ENCODE measurements around the gene TPSB2.
A peak's percentile ranks its signal among the peaks of the same experiment; 100 is the strongest.
"Not testable (repeated sequence)": the region's sequence is repeated elsewhere in the genome, so short reads cannot be mapped to it uniquely, and the experiment has no call there.

Gene TPSB2

GRCh38 chr16:1261131-1261892, 31.3 kb upstream of the TPSB2 start:
- no peak for DNase-seq

GRCh38 chr16:1260101-1260680, 30.2 kb upstream of the TPSB2 start:
- no peak for DNase-seq

- no peak for DNase-seq
Measured at GRCh38 chr16:1259760-1260068, 29.7 kb upstream of the TPSB2 start.

GRCh38 chr16:1258906-1259759, 29.1 kb upstream of the TPSB2 start:
- DNase-seq = no peak

GRCh38 chr16:1258225-1258600, 28.2 kb upstream of the TPSB2 start:
- DNase-seq = no peak

GRCh38 chr16:1257561-1258224, 27.7 kb upstream of the TPSB2 start:
- no peak for DNase-seq

GRCh38 chr16:1256874-1257322, 26.9 kb upstream of the TPSB2 start:
- no peak for DNase-seq

- DNase-seq = not testable (repeated sequence)
Measured at GRCh38 chr16:1256296-1256873, 26.4 kb upstream of the TPSB2 start.

- not testable (repeated sequence) for DNase-seq
Measured at GRCh38 chr16:1255276-1256122, 25.5 kb upstream of the TPSB2 start, which contains the start of gene TPSD1. TSS of gene TPSD1 (plus strand) at chr16:1256069. CDS start at chr16:1256281, 212 bp downstream.

- not testable (repeated sequence) for DNase-seq
Measured at GRCh38 chr16:1254821-1255220, 24.8 kb upstream of the TPSB2 start.

- DNase-seq = not testable (repeated sequence)
Measured at GRCh38 chr16:1253701-1254364, 23.8 kb upstream of the TPSB2 start.

GRCh38 chr16:1249031-1249755, 19.2 kb upstream of the TPSB2 start:
- DNase-seq = not testable (repeated sequence)

GRCh38 chr16:1247903-1248537, 18.0 kb upstream of the TPSB2 start:
- DNase-seq = peak; percentile 10

GRCh38 chr16:1245452-1246020, 15.6 kb upstream of the TPSB2 start:
- peak; percentile 16 for DNase-seq

- peak; percentile 22 for DNase-seq
Measured at GRCh38 chr16:1244881-1245280, 14.9 kb upstream of the TPSB2 start.

GRCh38 chr16:1243907-1244850, 14.2 kb upstream of the TPSB2 start:
- DNase-seq = not testable (repeated sequence)

GRCh38 chr16:1243363-1243762, 13.4 kb upstream of the TPSB2 start:
- DNase-seq = not testable (repeated sequence)

GRCh38 chr16:1241081-1241480, 11.1 kb upstream of the TPSB2 start:
- not testable (repeated sequence) for DNase-seq
